ENCODE results near the gene AFF1.
A peak's percentile ranks its signal among the peaks of the same experiment; 100 is the strongest.
"Not testable (repeated sequence)": the region's sequence is repeated elsewhere in the genome, so short reads cannot be mapped to it uniquely, and the experiment has no call there.

Gene AFF1

DNA sequence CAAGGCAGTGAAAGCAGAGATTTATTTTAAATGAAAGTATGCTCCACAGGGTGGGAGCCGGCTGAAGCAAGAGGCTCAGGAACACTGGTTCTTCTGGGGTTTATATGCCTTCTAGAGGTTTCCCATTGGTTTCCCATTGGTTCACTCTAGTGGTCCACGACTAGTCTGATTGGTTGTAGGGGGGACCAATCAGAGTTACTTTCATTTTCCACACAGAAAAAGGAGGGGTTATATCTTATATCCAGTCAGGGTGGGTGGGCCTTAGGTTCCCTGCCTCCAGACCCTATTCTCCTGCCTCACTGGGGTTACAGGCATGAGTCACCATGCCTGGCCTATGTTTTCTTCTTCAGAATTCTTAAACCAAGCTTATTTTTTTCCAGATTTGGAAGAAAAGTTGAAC lies 184.0 kb downstream of the AFF1 start:
- DNase-seq: no peak

DNA sequence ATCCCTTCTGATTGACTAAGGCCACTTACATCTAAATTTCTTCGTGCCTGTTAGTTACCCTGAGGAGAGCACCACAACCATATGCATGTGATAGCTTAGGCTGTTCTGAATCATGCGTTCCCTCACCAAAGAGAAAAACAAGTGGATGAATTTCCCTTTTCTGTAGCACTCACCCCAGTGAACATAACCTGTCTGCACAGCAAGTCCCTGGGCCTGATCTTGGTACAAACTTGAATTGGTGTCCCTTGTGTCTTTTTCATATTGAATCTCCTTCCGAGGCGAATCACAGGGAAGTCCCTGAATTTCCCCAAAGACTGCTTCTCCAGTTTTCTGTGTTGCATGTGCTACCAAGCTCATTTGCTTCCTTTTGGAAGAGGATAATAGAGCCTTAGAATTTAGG lies 185.2 kb downstream of the AFF1 start:
- no peak for DNase-seq

GRCh38 chr4:87120411-87121162 lies 185.8 kb downstream of the AFF1 start:
- no peak for DNase-seq

- DNase-seq: no peak
Measured at GRCh38 chr4:87121341-87122065, 186.7 kb downstream of the AFF1 start.

GRCh38 chr4:87122252-87122651 lies 187.4 kb downstream of the AFF1 start:
- DNase-seq: no peak

- DNase-seq: no peak
Measured at GRCh38 chr4:87126056-87126455, 191.2 kb downstream of the AFF1 start.

DNA sequence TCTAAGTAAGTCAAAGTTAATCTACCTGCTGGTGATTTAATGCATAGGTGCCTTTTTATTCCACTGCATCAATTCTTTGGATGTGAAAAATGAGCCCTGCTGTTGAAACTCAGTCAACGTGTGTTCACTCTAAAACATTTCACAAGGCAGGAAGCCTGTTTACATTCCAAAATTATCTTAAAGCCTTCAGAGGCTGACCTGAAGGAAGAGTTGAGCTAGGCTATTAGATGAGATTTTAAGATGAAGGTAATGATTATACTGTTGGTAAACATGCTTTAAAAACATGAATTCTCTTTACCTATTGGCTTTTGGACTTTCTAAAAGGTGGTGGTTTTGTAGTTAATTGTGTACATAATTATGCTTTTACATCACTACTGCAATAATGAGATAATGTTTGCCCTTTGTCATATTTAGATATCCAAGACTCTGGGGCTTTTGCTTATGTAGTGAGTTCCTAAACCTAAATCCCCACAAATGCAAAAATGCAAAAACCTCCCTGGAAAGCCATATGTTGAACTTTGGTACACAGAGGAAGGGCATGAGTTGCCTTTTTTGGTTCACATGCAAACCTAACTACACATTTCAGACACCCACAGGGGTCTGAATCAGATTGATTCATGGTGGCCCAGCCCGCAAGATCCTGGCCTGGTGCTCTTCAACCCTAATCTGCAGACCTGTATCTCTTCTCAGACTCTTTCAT lies 193.3 kb downstream of the AFF1 start:
- DNase-seq: no peak

GRCh38 chr4:87129681-87130080 lies 194.9 kb downstream of the AFF1 start:
- no peak for DNase-seq

DNA sequence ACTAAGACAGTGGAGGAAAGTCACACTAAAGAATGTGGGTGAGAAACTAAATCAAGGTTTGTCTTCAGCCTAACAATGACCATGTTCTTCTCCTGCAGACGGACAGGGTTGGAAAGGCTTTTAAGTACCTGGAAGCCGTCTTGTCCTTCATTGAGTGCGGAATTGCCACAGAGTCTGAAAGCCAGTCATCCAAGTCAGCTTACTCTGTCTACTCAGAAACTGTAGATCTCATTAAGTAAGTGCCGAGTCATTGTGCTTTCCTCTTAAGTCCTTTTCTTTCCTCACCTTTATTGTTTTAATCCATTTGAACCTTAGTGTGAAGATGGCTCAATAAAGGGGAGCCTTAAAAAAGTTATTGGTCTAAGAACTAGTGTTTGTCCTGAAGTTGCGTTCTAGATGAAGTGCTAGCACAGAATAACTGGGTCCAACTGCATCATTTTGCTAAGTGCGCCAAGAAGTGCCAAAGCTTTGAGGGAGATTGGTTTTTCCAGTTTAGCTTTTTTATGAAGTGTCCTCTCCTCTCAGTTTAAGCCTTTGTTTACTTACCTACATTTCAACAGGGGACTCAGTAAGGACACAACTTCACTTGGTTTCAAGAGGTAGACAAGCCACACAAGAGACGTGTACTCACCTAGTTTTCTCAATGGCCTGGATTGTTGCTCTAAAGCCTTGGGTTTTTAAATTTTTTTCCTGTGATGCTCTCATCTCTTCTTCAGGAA lies 196.3 kb downstream of the AFF1 start:
- DNase-seq: no peak

- no peak for DNase-seq
Measured at GRCh38 chr4:87132035-87132434, 197.2 kb downstream of the AFF1 start.

DNA sequence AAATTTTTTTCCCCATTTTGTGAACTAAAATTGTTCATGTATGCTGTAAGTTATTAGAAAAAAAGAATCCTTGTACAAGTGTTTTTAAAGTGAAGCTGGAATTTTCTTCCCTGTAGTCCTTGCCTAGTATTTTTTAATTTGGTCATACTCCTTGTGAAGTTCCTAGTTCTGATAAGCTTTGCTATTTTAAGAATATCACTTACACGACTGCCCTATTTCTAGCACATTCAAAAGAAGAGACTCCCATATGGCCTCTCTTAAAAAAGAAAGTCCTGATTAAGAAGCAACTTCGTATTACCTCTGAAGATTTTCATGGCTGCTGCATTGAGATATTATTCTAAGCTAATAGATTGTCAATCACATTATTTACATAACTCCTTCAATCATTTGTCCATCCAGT lies 198.4 kb downstream of the AFF1 start:
- DNase-seq: no peak

DNA sequence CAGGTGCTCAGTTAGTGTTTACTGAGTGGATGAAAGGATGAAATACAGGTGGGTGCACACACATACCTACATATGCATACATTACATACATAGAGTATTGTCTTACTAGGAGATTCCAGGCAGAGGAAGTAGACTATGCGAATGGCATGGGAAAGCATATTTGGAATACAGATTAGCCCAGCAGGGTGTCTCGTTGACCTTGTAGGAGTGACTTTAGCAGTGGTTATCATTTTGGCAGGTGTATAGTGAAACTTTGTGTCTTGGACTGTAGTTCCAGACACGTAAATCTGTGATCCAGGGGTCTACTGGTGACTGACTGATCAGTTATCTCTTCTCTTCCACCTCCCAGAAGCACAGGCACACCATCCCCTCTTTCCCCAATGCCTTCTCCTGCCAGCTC lies 199.3 kb downstream of the AFF1 start:
- DNase-seq: no peak

GRCh38 chr4:87141428-87141827 lies 206.6 kb downstream of the AFF1 start:
- no peak for DNase-seq

DNA sequence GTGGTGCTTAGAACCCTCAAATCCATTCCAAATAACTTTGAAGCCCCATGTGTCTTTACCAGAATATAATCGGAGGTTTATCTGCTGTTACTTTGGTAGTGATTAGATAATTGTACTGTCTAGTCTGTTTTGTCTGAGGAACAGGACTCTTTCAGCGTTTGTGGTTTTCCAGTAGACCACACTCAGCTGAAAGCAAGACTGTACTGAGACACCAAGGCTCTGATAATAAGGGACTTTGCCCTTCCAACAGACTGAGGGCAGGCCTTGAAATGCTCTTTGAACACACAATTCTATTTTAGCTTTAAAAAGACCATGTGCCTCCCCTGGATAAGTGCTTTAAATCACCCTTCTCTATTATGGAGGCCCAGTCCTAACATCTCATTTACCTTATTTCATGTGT lies 209.5 kb downstream of the AFF1 start:
- DNase-seq: no peak

DNA sequence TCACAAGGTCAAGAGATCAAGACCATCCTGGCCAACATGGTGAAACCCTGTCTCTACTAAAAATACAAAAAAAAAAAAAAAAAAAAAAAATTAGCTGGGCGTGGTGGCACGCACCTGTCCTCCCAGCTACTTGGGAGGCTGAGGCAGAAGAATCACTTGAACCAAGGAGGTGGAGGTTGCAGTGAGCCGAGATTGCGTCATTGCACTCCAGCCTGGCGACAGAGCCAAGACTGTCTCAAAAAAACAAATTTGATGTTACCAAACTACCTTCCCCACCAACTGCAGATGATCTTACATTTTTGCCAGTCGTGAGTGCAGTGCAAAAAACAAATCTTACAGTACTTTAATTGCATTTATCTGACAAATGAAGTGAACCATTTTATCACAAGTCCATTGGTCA lies 211.1 kb downstream of the AFF1 start:
- DNase-seq: not testable (repeated sequence)

- no peak for DNase-seq
Measured at GRCh38 chr4:87147116-87147515, 212.3 kb downstream of the AFF1 start.

DNA sequence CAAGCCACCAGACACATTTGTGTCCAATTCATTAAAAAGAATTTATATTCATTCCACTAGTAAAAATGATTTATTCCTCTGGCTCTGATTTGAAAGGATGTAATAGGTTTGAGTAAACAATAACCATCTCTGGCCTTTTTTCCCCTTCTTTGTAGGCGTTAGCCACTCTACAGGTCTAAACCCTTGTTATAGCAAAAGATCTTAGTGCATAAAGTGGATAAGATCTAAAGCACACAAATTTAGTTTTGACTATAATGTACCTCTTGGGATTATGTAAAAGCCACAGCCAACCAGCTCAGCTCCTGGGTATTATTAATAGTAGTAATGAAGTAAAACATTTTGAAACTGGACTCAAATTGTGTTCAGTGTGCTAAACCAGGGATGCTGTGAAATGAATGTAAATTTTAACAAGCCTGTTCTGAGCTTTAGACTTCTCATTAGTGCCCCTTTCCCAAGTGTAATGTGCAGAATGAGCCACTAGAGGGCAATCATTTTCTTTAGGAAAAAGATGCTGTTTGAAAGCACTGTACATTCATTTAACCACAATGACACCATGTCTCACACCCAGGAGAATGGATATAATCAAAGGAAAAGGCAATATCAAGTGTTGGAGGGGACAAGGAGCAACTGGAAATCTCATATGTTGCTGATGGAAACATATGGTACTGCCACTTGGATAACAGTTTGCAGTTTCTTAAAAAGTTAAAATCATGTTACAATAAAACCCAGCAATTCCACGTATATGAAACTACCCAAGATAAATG lies 215.9 kb downstream of the AFF1 start:
- peak; percentile 78 for DNase-seq

- DNase-seq: no peak
Measured at GRCh38 chr4:87151730-87152129, 216.9 kb downstream of the AFF1 start.

GRCh38 chr4:87152310-87153041 lies 217.7 kb downstream of the AFF1 start:
- no peak for DNase-seq

DNA sequence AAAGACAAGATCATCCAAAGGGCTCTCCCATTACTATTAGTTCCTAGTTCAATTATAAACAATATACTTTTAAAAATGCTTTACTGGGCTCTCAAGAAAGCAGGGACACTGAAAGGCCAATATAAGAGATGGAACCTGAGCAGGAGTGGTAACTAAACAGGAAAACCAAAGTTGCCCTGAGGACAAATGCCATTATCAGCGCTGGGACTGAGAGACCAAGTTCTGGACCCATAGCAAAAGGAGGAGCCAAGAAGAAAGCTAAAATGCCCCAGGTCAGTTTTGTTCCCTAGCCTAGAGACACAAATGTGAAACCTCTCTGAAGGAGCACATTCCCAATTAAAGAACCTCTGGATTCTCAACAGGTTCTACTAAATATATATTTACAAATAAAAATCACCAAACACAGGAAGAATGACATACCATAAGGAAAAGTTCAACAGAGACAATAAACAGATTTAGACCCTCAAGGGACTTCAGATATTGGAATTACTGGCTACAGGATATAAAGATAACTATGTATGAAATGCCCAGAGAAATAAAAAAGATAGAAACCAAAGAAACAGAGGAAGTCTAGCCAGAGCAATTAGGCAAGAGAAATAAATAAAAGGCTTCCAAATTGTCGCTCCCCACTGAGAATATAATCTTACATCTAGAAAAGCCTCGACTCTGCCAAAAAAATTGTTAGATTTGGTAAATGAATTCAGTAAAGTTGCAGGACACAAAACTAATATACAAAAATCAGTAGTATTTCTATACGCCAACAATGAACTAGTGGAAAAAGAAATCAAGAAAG lies 218.5 kb downstream of the AFF1 start:
- no peak for DNase-seq

DNA sequence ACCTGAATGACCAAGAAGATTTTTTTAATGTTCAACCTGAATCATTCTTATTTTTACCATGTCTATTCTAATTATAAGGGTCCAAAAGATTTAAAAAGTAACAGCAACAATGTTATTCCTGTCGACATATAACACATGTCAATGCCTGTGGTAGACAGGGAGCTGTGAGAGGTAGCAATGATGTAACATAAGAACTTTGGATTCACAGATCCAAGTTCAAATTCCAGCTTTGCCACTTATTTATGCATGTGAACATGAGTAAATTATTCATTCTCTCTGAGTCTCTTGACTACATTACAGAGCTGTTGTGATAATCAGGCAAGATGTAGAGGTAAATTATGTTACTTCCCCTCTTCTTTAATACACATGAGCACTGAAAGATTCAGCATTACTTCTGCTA lies 231.1 kb downstream of the AFF1 start:
- no peak for DNase-seq
